Left lung (tissue), 14 donors: ENCODE measurements around the gene CTAGE15. TPM values are rescaled to one million over a fixed set of nuclear protein-coding genes. Genes with fewer than 3 reads are reported as not detected.
"Not testable (repeated sequence)": the region's sequence is repeated elsewhere in the genome, so short reads cannot be mapped to it uniquely, and the experiment has no call there.

Experiments used
- ATAC-seq: fragments of 200-7000 bp; cut with Tn5 transposase; one replicate; pipeline ENCODE4 v1.9.1; 2020; ENCODE audit warnings: moderate library complexity
- DNase-seq, 4 donors: peaks; one replicate each; pipeline ENCODE4 v3.0.0-alpha.2; 2013 to 2020
- H3K27ac ChIP-seq, 2 donors: fragments of 200-600 bp; sonication (generic) in 1 of 2; one replicate each; pipeline versions ENCODE4 v1.5.0 to v1.8.0; 2020 to 2021
- H3K27me3 ChIP-seq, 2 donors: fragments of 200-600 bp; sonication (generic) in 1 of 2; one replicate each; pipeline versions ENCODE4 v1.5.0 to v1.8.0; 2020 to 2021
- H3K36me3 ChIP-seq, 2 donors: fragments of 200-600 bp; sonication (generic) in 1 of 2; one replicate each; pipeline versions ENCODE4 v1.5.0 to v1.8.0; 2020 to 2021
- H3K4me1 ChIP-seq, 2 donors: fragments of 200-600 bp; one replicate each; pipeline ENCODE4 v1.8.0; 2021
- H3K4me3 ChIP-seq, 2 donors: fragments of 200-600 bp; sonication (generic) in 1 of 2; one replicate each; pipeline versions ENCODE4 v1.5.0 to v1.8.0; 2020 to 2021; ENCODE audit warnings: mild to moderate bottlenecking in 1 of 2
- H3K9me3 ChIP-seq, 2 donors: fragments of 200-600 bp; sonication (generic) in 1 of 2; one replicate each; pipeline versions ENCODE4 v1.5.0 to v1.8.0; 2020 to 2021
- intact Hi-C, 2 donors: fragments of 100-400 bp; cut with DNase I; formaldehyde crosslinking; loops; one replicate each; pipeline versions ENCODE4 v1.11.2 to v1.14.2; 2022
- long read RNA-seq, 12 donors: library from polyadenylated mRNA in 2 of 12; unstranded in 2 of 12; transcript quantifications; one replicate each; pipeline ENCODE4 v2.0.0 and lab custom pipeline, GENCODE V29; 2019 to 2026
- polyA plus RNA-seq, 6 donors: library from polyadenylated mRNA; unstranded; fragments of 120-200 nt; gene quantifications; one replicate each; pipeline ENCODE4 v1.2.1, GENCODE V29; 2013; ENCODE audit not compliant: insufficient read length in 6 of 6
- total RNA-seq, 2 donors: library from RNA; stranded (reverse); fragmentation: NEBNext Ultra II Directional; extraction: Animal tissue kit (Norgen Biotek cat#: 25700); gene quantifications; one replicate each; pipeline ENCODE4 v1.2.1, GENCODE V29; 2021
- donor health status: DM: no; HTN: yes; CAD: no.
- donor health status: DM: no; HTN: no; CAD: no.

Gene CTAGE15, protein sequence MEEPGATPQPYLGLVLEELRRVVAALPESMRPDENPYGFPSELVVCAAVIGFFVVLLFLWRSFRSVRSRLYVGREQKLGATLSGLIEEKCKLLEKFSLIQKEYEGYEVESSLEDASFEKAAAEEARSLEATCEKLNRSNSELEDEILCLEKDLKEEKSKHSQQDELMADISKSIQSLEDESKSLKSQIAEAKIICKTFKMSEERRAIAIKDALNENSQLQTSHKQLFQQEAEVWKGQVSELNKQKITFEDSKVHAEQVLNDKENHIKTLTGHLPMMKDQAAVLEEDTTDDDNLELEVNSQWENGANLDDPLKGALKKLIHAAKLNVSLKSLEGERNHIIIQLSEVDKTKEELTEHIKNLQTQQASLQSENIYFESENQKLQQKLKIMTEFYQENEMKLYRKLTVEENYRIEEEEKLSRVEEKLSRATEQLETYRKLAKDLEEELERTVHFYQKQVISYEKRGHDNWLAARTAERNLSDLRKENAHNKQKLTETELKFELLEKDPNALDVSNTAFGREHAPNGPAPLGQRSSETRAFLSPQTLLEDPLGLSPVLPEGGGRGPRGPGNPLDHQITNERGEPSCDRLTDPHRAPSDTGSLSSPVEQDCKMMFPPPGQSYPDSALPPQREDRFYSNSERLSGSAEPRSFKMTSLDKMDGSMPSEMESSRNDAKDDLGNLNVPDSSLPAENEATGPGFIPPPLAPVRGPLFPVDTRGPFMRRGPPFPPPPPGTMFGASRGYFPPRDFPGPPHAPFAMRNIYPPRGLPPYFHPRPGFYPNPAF
- total RNA-seq, result under 1 TPM; 0.29 to 0.79 TPM
- polyA plus RNA-seq, result 1 to 10 TPM in 3 of 6 donors, under 1 TPM in 3; 0.50 to 1.8 (median 1.3) TPM
- long read RNA-seq, donor 1, result 0 reads
- long read RNA-seq, donor 2, result 0 reads
- long read RNA-seq, donor 3, result 0 reads
- long read RNA-seq, donor 4, result 0 reads
- long read RNA-seq, donor 5, result 0 reads
- long read RNA-seq, donor 6, result 0 reads
- long read RNA-seq, donor 7, result 0 reads
- long read RNA-seq, donor 8, result 0 reads
- long read RNA-seq, donor 9, result 0 reads
- long read RNA-seq, donor 10, result 0 reads
- long read RNA-seq, donor 11, result 0 reads
- long read RNA-seq, donor 12, result 0 reads

DNA sequence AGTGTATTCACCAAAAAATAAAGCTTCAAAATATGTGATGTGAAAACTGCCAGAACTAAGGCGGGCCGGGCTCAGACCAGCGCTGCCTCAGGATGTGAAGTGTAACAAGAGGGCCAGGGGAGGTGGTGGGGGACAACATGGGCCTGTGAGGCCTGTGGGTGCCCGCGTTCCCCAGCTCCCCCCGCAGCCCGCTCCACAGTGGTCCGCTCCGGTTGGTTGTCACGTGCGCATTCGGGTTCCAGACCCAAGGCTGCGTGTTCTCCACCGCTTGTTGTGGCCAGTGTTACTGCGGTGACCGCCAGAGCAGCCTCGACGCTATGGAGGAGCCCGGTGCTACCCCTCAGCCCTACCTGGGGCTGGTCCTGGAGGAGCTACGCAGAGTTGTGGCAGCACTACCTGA is at the start of gene CTAGE15:
Gene CTAGE15 (plus strand): TSS at position 301 of the 400 bp plus-strand sequence. CDS start 17 bp downstream, at position 318.
- H3K4me1 ChIP-seq, H3K4me3 ChIP-seq, H3K9me3 ChIP-seq, H3K36me3 ChIP-seq, H3K27me3 ChIP-seq, intact Hi-C loops, DNase-seq, H3K27ac ChIP-seq, ATAC-seq: not testable (repeated sequence)

DNA sequence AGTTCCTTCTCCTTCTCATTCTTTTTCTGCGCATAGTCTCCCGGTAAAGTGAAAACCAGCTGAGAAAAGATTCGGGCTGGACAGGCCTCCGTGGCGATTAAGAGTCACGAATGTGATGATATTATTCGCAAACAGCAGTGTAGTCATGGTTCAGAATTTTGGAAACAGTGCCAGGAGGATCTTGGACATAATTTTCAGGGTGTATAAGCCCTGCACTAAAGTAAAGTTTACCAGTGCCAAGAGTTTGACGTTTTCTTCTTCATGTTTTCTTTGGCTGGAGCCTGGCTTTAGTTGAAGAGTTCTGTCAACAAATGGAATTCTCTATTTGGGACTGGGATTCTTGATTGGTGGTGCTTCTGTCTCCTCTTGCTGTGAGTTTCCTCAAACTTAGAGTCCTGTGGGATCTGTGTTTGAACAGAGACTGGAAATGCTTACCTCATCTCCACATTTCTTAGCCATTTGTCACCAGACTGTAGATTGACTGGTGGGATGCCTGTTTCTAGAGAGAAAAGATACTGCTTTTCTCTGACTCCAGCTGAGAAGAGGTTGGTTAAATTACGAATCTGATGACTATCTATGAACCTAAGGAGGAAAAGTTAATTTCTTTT is 49.2 kb upstream of the CTAGE15 start:
- H3K27ac ChIP-seq, H3K9me3 ChIP-seq, H3K36me3 ChIP-seq, intact Hi-C loops, H3K27me3 ChIP-seq, H3K4me3 ChIP-seq, H3K4me1 ChIP-seq, DNase-seq: not testable (repeated sequence)
- peak; percentile 63 for ATAC-seq

DNA sequence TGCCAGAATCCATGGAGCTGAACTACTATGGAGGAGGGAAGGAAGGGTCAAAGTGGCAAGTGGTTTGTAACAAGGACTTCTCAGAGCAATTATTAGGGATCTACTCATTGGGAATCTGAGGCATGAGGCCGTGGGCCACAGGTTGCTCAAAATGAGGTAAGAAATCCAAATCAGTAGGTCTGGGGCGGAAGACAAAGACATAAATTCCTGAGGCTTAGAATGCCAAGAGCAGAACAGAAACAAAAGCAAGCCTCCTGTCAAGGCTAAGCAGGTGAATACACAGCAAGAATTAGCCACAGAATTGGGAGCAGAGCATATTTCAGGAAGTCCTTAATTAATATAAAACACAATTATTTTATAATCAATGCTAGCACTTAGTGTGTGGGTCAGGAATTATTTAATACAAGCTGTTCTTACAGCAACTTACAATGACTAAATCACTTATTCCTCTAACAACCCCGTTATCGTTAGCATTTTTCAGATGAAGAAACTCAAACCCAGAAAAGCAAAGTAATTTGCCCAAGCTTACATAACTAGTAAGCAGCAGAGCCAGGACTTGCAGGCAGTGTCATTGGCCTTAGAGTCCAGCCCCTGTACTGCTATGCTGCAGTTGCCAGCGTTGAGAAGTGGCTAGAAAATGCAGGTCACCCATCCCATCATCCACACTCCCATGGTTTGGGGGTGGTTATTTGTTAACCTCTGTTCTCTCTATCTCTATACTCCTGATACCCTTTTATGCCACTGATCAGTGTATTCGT is 40.3 kb upstream of the CTAGE15 start:
- H3K4me1 ChIP-seq, H3K27me3 ChIP-seq, H3K4me3 ChIP-seq, intact Hi-C loops, H3K27ac ChIP-seq, ATAC-seq, DNase-seq, H3K9me3 ChIP-seq, H3K36me3 ChIP-seq: not testable (repeated sequence)

DNA sequence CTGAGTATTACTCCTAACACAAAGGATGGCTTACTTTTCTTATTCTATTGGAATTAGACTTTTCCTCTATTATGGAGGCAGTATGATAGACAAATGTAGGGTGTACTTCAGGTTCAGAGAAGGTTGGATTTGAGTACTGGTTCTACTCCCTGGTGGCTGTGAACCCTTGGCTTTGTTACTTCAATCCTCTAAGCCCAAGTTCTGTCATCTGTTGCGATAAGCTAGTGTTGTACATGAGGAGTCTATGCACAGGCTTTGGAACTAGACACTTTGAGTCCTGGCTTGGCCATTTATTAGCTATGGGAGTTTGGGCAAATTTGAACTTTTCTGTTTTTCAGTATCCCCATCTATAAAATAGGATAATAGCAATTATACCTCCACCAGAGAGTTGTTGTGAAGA is 39.7 kb upstream of the CTAGE15 start:
- H3K9me3 ChIP-seq, DNase-seq, H3K4me1 ChIP-seq, H3K4me3 ChIP-seq, ATAC-seq, intact Hi-C loops, H3K36me3 ChIP-seq, H3K27me3 ChIP-seq, H3K27ac ChIP-seq: not testable (repeated sequence)

DNA sequence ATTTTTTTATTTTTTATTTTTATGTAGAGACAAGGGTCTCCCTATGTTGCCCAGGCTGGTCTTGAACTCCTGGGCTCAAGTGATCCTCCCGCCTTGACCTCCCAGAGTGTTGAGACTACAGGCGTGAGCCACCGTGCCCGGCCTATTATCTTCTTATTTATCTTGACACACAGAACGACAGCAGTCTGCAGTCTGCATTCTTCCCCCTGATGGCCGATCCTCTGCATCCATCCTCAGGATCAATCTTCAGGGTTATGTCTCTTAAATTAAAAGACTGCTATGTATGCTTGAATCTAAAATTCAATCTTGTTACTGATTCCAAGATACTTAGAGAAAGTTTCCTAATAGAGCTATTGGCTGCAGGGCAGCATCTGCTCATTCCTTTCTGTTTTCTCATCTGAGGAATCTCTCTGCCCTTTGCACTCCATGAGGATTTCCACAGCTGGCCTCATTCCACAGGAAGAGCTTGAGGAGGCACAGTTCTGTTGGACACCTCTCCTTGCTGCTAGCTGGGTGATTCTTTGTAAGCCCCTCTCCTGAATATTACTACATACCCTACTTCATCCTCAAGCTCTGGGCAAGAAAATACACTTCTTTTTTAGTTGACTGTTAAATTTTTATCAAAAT is 38.3 kb upstream of the CTAGE15 start:
- intact Hi-C loops, DNase-seq, H3K9me3 ChIP-seq, H3K36me3 ChIP-seq, H3K4me1 ChIP-seq, H3K27ac ChIP-seq, H3K27me3 ChIP-seq, H3K4me3 ChIP-seq: not testable (repeated sequence)
- peak; percentile 62 for ATAC-seq

DNA sequence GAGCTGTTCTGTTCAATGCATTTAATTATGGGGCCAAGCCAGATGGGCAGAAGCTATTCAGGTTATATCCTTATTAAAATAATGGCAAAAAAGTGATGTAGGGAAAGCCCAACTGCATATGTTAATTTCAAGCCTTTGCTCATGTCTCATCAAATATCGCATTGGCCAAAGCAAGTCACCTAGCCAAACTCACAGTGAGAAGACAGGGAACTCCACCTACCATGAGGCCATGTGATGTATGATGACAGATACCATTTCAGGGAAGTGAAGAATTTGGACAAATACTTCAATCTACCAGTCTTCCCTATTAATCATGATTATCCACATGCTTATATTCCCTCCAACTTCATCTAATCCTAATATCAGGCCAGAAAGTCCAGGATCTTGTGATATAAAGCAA is 35.2 kb upstream of the CTAGE15 start:
- intact Hi-C loops, H3K9me3 ChIP-seq, ATAC-seq, DNase-seq, H3K27ac ChIP-seq, H3K4me3 ChIP-seq, H3K36me3 ChIP-seq, H3K27me3 ChIP-seq, H3K4me1 ChIP-seq: not testable (repeated sequence)

DNA sequence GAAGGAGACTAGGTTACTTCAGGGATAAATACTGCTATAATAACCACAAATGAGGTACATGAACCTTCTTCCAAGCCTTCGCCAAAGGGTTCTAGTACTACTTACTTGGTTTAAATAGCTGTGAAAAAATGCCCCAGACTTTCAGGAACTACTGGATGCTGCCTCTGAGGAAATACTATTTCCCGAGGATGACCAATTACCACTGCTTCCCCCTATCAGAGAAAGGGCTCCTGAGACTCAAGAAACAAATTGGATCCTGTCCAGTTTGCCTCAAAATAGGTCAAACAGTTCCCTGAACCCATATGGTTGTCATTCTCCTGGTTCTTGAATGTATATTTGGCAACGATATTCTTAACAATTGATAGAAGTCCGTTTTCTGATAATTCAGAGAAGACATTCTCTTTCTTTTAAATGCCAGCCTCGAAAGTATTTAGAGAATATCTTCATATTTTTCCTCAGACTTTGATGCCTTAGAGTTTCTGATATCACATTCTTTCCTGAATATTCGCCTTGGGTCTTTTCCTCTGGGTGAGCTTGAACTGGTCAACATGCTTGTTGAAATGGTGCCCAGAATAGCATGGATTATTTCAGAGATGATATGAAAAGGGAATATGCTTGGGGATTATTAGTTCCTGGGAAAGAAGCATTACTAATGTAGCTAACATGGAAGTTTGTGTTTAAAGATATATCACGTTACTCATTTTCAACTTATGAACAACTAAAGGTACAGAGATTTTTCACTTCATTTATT is 28.1 kb upstream of the CTAGE15 start:
- H3K4me3 ChIP-seq, ATAC-seq, DNase-seq, H3K27me3 ChIP-seq, H3K36me3 ChIP-seq, intact Hi-C loops, H3K9me3 ChIP-seq, H3K27ac ChIP-seq, H3K4me1 ChIP-seq: not testable (repeated sequence)

DNA sequence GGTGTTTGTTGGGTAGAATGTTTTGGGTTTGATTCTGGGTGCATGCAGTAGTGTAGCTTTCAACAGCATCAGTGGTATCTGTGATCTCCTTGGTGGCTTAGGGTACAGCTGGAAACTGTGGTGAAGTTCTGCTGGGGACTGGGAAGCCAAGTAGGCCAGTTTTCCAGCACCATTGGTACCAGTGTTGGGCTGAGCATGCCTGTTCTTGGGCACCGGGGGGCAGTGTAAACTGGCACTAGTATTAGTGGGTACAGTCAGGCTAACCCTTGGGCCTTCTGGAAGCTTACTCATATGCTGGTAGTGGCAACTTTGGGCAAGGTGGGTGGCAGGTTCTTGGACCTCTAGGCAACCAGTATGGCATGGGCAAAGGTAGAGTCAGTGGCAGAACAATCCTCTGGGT is 15.6 kb upstream of the CTAGE15 start:
- DNase-seq, H3K36me3 ChIP-seq, H3K27ac ChIP-seq: not testable (repeated sequence)

DNA sequence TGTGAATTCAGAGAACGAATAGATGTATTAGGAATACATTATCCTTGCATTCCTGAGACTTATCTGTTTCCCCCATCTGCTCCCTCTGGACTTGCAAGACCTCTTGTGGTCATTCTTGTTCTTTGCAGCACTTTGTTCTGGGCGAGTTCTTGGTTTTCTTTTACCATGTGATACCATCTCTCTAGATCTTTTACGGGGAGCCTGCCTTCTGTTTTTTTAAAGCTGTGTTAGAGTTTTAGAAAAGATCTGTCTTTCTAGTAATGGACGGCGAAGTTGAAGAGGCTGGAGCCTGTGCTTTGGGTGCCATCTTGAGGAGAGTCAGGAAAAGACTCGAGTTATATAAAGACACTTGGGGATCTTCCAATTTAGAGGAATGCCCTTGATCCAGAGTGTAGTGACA is 8.3 kb upstream of the CTAGE15 start:
- DNase-seq, H3K36me3 ChIP-seq, H3K27ac ChIP-seq, H3K9me3 ChIP-seq, H3K4me3 ChIP-seq, intact Hi-C loops, H3K27me3 ChIP-seq, H3K4me1 ChIP-seq: not testable (repeated sequence)
- peak; percentile 87 for ATAC-seq

More for the DNA sequence above, 15.6 kb upstream of the CTAGE15 start:
- ATAC-seq, H3K4me3 ChIP-seq, H3K9me3 ChIP-seq, H3K27me3 ChIP-seq, H3K4me1 ChIP-seq, intact Hi-C loops: not testable (repeated sequence)

DNA sequence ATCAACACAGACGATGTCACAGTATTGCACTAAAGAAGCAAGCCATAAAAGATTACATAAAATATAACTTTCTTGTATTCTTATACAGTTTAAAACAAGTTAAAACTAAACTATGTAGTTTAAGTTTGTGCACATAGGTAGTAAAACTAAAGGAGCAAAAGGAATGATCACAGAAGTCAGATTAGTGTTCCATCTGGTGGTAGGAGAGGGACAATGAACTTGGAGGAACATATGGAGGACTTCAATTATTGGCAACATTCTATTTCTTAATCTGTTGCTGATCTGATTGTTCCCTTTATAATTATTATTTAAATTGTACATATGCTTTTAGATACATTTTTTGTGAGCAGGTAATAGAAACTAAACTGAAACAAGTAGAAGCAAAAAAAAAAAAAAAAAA is 5.6 kb upstream of the CTAGE15 start:
- H3K36me3 ChIP-seq, DNase-seq, H3K4me3 ChIP-seq, intact Hi-C loops, H3K9me3 ChIP-seq, ATAC-seq, H3K27ac ChIP-seq, H3K27me3 ChIP-seq, H3K4me1 ChIP-seq: not testable (repeated sequence)

DNA sequence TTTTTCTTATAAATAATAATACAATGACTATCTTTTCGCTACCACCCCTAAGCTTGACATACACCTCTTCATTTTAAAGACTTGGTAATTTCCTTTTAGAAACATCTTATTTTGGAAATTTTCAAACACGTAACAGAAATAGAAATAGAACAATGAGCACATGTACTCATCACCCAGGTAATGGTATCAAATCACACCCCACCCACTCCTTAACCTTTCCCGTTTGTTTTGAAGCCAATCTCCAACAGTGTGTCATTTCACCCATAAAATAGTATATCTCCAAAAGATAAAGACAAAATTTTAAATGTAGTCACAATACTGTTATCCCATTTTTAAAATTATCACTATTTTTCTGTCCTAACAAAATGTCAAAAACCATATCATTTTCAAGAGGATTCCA is 16.6 kb downstream of the CTAGE15 start:
- H3K9me3 ChIP-seq, H3K27ac ChIP-seq, H3K4me3 ChIP-seq, H3K36me3 ChIP-seq, ATAC-seq, DNase-seq, intact Hi-C loops, H3K27me3 ChIP-seq, H3K4me1 ChIP-seq: not testable (repeated sequence)
